BJ (cell line): ENCODE results near the gene RASSF8. TPM values are rescaled to one million over a fixed set of nuclear protein-coding genes. Genes with fewer than 3 reads are reported as not detected.

ENCODE experiments used
- CTCF ChIA-PET: fragments of 350-600 bp; formaldehyde crosslinking; extraction: SDS; loops from one replicate; lab custom pipeline; 2021; ENCODE audit warnings: antibody characterized with exemption, inconsistent platforms; lab: Yijun Ruan, JAX
- POLR2A ChIA-PET: fragments of 300-600 bp; sonication (Branson Sonifier 250); formaldehyde crosslinking; extraction: SDS; loops from one replicate; lab custom pipeline; 2021; ENCODE audit warnings: antibody characterized with exemption; lab: Charles Lee
- DNase-seq: peaks from one replicate; pipeline ENCODE4 v3.0.0-alpha.2; 2011; ENCODE audit warnings: low read depth
- H3K27me3 ChIP-seq: 2 replicates; pipeline ENCODE4 v1.6.0; 2011; ENCODE audit warnings: low read length; ENCODE audit not compliant: control insufficient read depth, insufficient read depth
- H3K36me3 ChIP-seq: 2 replicates; pipeline ENCODE4 v1.5.1; 2011; ENCODE audit warnings: low read length; ENCODE audit not compliant: control insufficient read depth, insufficient read depth
- H3K4me3 ChIP-seq: 2 replicates; pipeline ENCODE4 v1.5.1; 2011; ENCODE audit warnings: low read depth, mild to moderate bottlenecking, control low read depth, low read length
- CTCF ChIP-seq: IDR thresholded peaks from 2 replicates; pipeline ENCODE4 v1.5.1; 2011; ENCODE audit warnings: low read depth, mild to moderate bottlenecking, control low read depth, inconsistent platforms, low read length, moderate library complexity; ENCODE audit not compliant: insufficient read depth
- polyA plus RNA-seq: library from polyadenylated mRNA; depleted of rRNA; stranded (reverse); fragments of >200 nt; gene quantifications from 2 replicates; pipeline ENCODE4 v1.2.3, GENCODE V29; 2011

Gene RASSF8
- polyA plus RNA-seq, 1 experiment, result 35.8 TPM

- ChIA-PET POLR2A (no interaction called here), CTCF (interaction anchor here (1.4 kb wide), 1 partner anchor 9 kb away, joined by 3 read pairs; no protein-coding TSS in a partner anchor)
- TF ChIP-seq CTCF, result no peak
- Histone ChIP-seq H3K4me3 (no peak overlapping the region), H3K27me3 (no peaks in the 10 kb centered on the region), H3K36me3 (no peaks in the 10 kb centered on the region)
- DNase-seq, result peak; percentile 81
Measured at GRCh38 chr12:26011099-26011498, 52.6 kb downstream of the RASSF8 start.

- no peaks in the 10 kb centered on the region for H3K27me3 ChIP-seq
- TF ChIP-seq CTCF, result no peak
- no peak overlapping the region for H3K4me3 ChIP-seq
- no peaks in the 10 kb centered on the region for H3K36me3 ChIP-seq
- ChIA-PET POLR2A (no interaction called here), CTCF (interaction anchor here (0.9 kb wide), 1 partner anchor 21 kb away, joined by 3 read pairs; no protein-coding TSS in a partner anchor)
- DNase-seq, result no peak
Measured at GRCh38 chr12:26014085-26014484, 55.6 kb downstream of the RASSF8 start.

- Histone ChIP-seq H3K27me3 (no peaks in the 10 kb centered on the region), H3K36me3 (no peaks in the 10 kb centered on the region), H3K4me3 (no peak overlapping the region)
- ChIA-PET CTCF (interaction anchor here (0.6 to 1.8 kb wide), 2 partner anchors 16 to 30 kb away, joined by 3 read pairs; no protein-coding TSS in a partner anchor), POLR2A (interaction anchor here (0.6 kb wide), 1 partner anchor 22 kb away, joined by 7 read pairs; no protein-coding TSS in a partner anchor)
- DNase-seq, result no peak
- TF ChIP-seq CTCF, result no peak
Measured at GRCh38 chr12:26016516-26016915, 58.0 kb downstream of the RASSF8 start.

DNA sequence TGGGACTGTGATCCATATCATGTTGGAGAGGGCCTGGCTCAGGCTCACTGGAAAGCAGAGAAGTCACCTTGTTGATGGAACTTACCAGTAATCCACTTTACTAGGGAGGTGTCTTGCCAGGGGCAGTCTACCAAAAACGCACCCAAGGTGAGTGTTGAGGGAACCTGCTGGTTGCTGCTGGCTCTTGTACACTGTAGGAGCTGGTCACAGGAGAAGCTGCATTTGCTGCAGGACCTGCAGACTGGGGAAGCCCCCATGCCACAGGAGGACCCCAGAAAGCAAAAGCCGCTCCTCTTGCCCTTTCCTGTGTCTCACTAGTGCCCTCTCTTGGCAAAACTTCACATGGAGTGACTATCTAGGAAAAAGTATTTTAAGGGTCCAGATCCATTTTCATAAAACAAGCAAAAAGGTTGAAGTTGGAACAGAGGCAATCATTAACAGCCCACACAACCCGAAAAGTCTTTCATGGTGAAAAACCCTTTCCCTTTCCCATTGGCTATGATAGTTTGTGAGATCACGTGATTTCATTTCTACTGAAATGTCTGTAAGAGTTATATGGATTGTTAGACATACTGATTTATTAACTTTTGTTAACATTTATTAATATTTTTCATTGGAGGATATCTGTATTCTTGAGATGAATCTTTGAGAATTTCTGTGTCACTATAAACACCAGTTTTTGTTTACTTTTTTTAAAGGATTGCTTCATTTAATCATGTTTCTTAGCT is 59.2 kb downstream of the RASSF8 start:
- ChIA-PET CTCF (interaction anchor here (0.6 to 1.8 kb wide), 8 partner anchors 11 to 243 kb away, joined by 3 to 4 read pairs (median 3); no protein-coding TSS in a partner anchor), POLR2A (no interaction called here)
- Histone ChIP-seq H3K36me3 (no peaks in the 10 kb centered on the region), H3K27me3 (no peaks in the 10 kb centered on the region), H3K4me3 (no peak overlapping the region)
- DNase-seq, result no peak
- TF ChIP-seq CTCF, result peak; percentile 55

- ChIA-PET CTCF (interaction anchor here (1.5 kb wide), 1 partner anchor 10 kb away, joined by 4 read pairs; no protein-coding TSS in a partner anchor), POLR2A (no interaction called here)
- H3K36me3 ChIP-seq, result no peaks in the 10 kb centered on the region
- H3K27me3 ChIP-seq, result no peaks in the 10 kb centered on the region
- no peak for TF ChIP-seq CTCF
- no peak for DNase-seq
- no peak overlapping the region for H3K4me3 ChIP-seq
Measured at GRCh38 chr12:26018926-26019325, 60.4 kb downstream of the RASSF8 start.
